Effector memory CD8-positive, alpha-beta T cell (primary cell): ENCODE measurements around the gene SLC25A20.
A peak's percentile ranks its signal among the peaks of the same experiment; 100 is the strongest.

Experiments used
- ATAC-seq: fragments of 150-1000 bp; cut with Tn5 transposase; replicated peaks from 2 replicates; pipeline ENCODE4 v1.10.0; 2021; ENCODE audit warnings: mild to moderate bottlenecking, moderate library complexity
- DNase-seq, 3 experiments: peaks; one replicate each; pipeline ENCODE4 v3.0.0; 2021
- H3K27ac Mint-ChIP-seq, 2 donors: one replicate each; pipeline ENCODE4 v1.8.0; 2022; ENCODE audit warnings: mild to moderate bottlenecking in 2 of 2, mixed read lengths in 2 of 2, moderate library complexity in 2 of 2
- H3K27me3 Mint-ChIP-seq, 2 donors: one replicate each; pipeline ENCODE4 v1.8.0; 2022; ENCODE audit warnings: mixed read lengths in 2 of 2
- H3K36me3 Mint-ChIP-seq: one replicate; pipeline ENCODE4 v1.8.0; 2022; ENCODE audit warnings: mild to moderate bottlenecking, moderate library complexity, mixed read lengths; ENCODE audit not compliant: insufficient read depth
- H3K4me1 Mint-ChIP-seq, 2 donors: one replicate each; pipeline ENCODE4 v1.8.0; 2022; ENCODE audit warnings: low read depth in 2 of 2, mixed read lengths in 2 of 2
- H3K4me3 Mint-ChIP-seq, 2 donors: one replicate each; pipeline ENCODE4 v1.8.0; 2022; ENCODE audit warnings: mild to moderate bottlenecking in 2 of 2, mixed read lengths in 2 of 2, moderate library complexity in 2 of 2
- H3K9me3 Mint-ChIP-seq, 2 donors: one replicate each; pipeline ENCODE4 v1.8.0; 2022; ENCODE audit warnings: mixed read lengths in 2 of 2

The SLC25A20 gene

DNA sequence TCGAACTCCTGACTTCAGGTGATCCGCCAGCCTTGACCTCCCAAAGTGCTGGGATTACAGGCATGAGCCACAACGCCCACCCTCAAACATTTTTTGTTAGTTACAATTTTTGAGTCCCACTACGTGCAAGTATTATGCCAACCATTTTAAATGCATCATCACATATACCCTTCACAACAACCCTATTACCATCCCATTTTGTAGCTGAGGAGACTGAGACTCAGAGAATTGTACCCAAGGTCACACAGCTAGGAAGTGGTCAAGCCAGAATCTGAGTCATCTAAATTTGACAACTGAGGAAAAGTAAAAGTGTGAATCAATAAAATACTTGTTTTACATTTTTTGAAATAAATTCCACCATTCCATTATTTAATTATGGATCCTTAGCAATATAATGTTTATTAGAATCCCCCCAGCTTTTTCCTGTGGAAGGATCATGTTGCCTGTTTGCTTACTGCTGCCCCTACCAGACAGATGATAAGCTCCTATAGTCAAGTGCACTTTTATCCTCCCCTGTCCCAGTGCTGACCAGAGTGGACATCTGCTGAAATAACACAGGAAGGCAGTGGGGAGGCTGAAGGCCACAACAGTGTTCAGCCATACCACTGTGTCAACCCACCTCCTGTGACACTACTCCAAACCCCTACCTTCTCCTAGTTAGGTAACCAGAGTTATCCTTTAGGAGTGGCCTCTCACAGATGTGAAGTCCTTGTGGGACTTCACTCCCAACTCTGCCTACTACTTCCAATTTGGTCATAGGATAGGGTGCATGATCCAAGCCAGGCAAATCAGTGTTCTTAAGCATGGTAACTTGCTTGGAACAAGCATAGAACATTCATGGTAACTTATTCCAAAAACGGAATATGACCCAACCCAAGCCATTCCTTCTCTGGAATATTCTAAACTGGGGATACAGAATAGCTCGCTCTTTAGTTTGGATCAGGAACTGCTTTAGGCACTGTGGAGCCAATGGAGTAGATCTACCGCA is 79.2 kb downstream of the SLC25A20 start:
- H3K27me3 Mint-ChIP-seq: no peaks in the 10 kb centered on the region
- no peaks in the 10 kb centered on the region for H3K9me3 Mint-ChIP-seq
- H3K27ac Mint-ChIP-seq: peak overlapping the region in 1 of 2 donors; percentile 76
- no peak for DNase-seq
- ATAC-seq: no peak
- peaks cover 4% of the 10 kb centered on the region for H3K36me3 Mint-ChIP-seq
- peaks cover 20 to 43% of the 10 kb centered on the region in 2 donors for H3K4me1 Mint-ChIP-seq
- no peak overlapping the region for H3K4me3 Mint-ChIP-seq

DNA sequence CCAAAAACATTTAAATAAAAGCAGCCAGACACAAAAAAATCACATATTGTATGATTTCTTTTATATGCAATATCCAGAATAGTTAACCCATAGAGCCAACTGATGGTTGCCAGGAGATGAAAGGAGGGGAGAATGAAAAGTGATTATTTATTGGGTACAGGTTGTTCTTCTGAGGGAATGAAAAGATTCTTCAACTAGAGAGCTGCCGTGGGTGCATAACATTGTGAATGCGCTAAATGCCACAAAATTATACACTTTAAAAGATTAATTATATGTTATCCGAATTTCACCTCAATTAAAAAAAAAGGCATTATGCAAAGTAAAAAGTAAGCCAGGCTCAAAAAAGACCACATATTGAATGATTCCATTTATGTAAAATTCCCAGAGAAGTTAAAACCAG is 87.2 kb downstream of the SLC25A20 start:
- Mint-ChIP-seq H3K4me1 (peaks cover 14 to 23% of the 10 kb centered on the region in 2 donors), H3K9me3 (peaks cover 0 to 2% of the 10 kb centered on the region in 2 donors), H3K27me3 (no peaks in the 10 kb centered on the region), H3K4me3 (peak overlapping the region; percentile 39 to 47), H3K36me3 (peaks cover 8% of the 10 kb centered on the region), H3K27ac (peak overlapping the region; percentile 90 to 94)
- no peak for DNase-seq
- no peak for ATAC-seq
